ENCODE data around the gene KAZALD1.

KAZALD1 gene

DNA sequence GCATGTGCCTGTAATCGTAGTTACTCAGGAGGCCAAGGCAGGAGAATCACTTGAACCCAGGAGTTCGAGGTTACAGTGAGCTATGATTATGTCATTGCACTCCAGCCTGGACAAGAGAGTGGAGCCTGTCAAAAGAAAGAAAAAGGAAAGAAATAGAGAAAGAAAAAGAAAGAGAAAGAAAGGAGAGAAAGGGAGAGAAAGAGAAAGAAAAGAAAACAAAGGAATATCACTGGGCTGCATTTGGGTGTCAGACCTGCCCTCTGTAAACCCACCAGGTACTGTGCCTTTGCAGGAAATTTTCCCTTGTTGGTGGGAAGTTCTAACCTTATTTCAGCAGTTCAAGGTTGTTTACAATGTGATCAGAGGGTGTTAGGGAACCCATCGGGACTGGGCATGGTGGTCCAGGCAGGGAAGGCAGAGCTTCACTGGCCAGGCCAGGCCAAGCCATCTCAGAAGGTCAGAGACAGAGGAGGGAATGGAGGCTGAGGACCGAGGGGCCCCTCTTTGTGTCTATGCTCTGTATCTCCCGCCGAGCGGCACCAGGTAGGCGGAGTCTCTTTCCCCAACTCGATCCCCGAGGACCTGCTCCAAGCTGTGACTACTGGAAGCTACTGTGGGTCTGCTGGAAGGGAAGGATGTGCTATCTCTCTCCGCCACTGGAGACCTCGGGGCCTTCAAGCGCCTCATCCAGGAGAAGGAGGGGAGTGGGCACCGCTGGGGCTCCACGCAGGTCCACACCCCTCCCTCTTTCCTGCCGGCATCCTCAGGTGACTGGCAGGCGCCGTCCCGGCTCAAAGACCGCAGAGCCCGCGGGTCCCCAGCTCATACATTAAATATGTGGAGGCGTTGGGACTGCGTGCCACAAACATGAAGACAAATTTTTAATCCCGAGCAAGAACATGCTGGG is 15.2 kb upstream of the KAZALD1 start:
- DNase-seq (ENCODE audit: extremely low read depth in 1 of 2, low read depth in 1 of 2), result no peak

DNA sequence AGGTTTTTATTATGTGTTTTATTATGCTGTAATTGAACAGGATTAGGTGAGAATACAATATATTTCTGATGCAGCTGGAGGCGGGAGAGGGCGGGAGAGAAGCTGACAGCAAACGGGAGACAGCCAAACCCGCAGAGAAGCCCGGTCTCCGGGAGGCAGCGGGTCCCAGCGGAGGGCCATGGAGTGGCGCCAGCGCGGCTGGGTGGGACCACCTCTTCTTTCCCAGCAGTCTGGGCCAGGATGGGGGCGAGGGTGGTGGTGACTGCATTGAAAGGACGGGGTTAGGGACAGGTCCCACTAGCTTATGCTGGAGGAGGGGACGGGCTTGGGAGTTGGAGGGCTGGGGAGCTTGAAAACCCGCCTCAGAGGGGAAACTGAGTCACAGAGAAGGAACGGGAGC is 14.5 kb upstream of the KAZALD1 start:
- no peak for DNase-seq (ENCODE audit: extremely low read depth in 1 of 2, low read depth in 1 of 2)

DNA sequence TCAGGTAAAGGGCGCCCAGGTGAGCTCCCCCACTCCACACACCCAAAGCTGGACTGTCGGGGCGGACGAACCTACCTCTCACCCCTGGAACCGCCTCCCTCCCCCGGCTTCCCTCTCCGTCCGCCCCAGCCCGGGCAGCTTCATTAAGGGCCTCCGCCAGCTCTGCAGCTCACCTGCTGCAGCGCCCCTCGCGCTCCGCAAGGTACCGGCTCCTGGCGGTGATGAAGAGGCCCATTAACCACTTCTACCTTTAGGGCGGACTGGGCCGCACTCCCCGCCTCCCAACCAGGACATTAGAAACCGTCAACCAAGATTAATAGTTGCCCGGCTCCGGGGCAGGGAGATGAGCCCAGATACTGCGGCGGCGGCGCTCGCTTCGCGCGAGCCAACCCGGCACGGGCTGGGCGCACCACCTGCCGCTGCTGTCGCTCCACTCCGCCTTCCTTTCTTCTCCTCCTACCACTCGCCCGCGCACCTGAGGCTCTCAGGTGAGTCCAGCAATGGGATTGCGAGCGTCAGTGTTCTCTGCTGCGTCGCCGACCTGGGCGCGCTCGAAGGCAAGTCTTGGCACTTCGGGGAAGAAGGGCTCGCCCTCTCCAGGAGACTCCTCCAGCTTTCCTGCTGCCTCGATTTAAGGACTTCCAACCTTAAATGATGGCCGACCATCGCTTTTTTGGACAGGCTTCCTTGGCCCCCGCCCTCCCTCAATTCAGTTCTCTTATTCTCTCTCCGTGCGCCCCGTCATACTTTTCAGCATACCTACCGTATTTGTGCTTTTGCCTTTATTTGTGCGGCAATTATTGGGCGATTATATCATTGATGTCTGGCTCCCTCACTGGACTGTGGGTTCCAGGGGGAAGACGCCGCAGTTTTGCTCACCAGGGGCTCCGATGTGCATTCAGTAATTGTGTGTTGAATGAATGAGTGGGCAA is 13.6 kb upstream of the KAZALD1 start:
- DNase-seq (ENCODE audit: extremely low read depth in 1 of 2, low read depth in 1 of 2), result no peak

DNA sequence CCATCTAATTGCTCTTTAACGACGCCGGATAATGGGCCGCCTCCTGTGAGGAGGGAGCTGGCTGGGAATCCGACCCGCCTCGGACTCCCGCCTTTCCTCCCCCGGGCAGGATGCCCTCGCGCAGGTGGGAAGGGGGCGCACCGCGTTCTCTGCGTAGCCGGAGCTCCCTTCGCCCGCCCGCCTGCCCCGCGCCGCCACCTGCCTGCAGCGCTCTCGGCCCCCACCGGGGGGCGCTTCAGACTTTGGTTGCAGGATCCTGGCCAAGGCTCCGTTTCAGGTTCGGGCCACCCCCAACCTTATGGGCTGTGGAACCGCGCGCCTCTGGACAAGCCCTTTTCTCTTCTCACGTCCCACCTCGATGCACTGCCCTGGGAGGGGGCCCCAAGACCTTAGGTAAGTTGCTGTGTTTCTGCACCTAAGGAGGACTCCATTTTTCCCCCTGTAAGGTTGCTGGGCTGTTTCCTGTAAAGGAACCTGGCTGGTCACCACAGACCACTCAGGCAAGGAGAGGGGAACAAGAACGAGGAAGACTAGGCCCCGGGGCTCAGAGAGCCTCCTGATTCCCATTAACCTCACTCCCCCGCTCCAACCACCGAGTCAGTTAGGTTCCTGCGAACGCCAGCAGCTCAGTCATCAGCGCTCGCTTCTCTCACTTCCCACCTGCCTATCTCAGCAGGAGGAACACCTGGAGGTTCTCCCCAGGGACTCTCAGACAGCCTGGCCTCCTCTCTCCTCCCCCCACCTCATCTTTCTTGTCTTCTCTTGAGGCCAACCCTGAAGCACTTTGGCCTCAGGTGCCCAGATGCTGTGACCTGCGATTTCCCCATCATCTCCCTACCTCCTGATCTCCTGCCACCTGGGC is 11.3 kb upstream of the KAZALD1 start:
- DNase-seq (ENCODE audit: extremely low read depth in 1 of 2, low read depth in 1 of 2), result peak; percentile 39 to 59

DNA sequence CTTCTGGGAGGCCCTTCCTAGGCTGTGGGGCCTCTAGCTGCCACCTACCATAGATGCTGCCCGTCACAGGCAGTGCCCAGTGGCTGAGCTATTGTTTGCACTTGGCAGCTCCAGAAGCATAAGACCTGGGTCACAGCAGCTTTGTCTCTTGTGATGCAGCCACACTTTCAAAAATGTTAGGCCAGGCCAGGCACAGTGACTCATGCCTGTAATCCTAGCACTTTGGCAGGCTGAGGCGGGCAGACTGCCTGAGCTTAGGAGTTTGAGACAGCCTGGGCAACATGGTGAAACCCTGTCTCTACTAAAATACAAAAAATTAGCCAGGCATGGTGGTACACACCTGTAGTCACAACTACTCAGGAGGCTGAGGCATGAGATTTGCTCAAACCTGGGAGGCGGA is 9.5 kb upstream of the KAZALD1 start:
- no peak for DNase-seq (ENCODE audit: extremely low read depth in 1 of 2, low read depth in 1 of 2)

DNA sequence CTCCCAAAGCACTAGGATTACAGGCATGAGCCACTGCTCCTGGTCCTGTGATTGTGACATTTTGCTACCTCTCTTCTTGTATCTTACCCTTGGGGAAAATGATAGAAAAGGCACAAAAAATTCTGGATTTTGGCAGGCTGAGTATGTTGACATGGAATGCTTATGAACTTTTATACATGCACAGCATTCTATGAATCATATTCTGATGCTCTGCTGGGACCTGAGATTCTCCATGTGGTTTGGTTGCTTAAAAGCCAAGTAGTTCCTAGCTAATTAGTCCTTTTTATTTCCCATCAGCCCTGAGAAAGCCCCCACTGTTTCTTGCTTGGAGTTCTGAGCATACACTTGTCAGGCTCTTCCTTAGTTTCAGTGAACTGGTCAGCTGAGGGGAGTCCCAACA is 8.3 kb upstream of the KAZALD1 start:
- DNase-seq (ENCODE audit: extremely low read depth in 1 of 2, low read depth in 1 of 2), result no peak

DNA sequence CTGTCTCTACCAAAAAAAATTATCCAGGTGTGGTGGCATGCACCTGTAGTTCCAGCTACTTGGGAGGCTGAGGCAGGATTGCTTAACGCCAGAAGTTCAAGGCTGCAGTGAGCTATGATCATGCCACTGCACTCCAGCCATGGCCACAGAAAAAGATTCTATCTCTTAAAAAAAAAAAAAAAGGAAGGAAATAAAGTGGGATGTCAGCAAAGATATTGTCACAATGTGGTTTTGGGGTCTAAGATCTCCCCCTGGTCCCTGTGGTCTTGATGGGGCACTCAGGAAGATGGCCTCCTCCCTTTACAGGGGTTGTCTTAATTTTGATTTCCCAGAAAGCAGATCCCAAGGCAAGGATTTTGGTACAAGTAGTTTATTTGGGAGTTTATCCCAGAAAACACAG is 7.4 kb upstream of the KAZALD1 start:
- DNase-seq (ENCODE audit: extremely low read depth in 1 of 2, low read depth in 1 of 2), result no peak

DNA sequence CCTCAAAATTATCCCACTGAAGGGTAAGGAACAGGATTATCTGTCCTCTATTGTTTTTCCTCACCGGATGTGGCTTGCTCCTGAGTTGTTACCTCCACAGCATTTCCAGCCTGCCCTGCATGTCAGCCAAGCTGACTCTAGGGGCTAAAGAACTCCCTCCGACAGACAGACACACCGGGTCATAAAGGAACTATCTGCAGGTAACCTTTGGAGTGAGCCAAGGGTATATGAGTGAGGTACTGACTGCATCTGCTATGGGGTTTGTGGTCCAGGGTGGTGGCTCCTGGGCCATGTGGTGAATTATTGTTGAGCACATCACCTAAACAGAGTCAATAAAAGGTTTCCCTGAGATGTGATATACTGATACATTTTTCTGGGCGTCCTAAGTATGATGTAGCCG is 6.9 kb upstream of the KAZALD1 start:
- no peak for DNase-seq (ENCODE audit: extremely low read depth in 1 of 2, low read depth in 1 of 2)

DNA sequence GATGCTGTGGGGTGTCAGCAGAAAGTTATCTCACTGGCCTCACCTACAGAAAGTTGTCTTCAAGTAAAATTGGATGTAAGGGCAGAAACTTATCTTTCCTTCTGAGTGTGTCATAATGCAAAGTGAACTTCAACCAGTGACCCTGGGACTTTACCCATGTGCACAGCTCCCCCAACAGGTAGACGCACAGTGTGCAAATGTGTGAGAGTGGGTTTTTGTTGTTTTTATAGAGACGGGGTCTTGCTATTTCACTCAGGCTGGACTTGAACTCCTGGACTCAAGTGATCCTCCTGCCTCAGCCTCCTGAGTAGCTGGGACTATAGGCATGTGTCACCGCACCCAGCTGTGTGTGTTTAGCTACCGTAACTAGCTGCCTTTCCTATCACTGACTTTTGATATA is 6.4 kb upstream of the KAZALD1 start:
- DNase-seq (ENCODE audit: extremely low read depth in 1 of 2, low read depth in 1 of 2), result no peak

DNA sequence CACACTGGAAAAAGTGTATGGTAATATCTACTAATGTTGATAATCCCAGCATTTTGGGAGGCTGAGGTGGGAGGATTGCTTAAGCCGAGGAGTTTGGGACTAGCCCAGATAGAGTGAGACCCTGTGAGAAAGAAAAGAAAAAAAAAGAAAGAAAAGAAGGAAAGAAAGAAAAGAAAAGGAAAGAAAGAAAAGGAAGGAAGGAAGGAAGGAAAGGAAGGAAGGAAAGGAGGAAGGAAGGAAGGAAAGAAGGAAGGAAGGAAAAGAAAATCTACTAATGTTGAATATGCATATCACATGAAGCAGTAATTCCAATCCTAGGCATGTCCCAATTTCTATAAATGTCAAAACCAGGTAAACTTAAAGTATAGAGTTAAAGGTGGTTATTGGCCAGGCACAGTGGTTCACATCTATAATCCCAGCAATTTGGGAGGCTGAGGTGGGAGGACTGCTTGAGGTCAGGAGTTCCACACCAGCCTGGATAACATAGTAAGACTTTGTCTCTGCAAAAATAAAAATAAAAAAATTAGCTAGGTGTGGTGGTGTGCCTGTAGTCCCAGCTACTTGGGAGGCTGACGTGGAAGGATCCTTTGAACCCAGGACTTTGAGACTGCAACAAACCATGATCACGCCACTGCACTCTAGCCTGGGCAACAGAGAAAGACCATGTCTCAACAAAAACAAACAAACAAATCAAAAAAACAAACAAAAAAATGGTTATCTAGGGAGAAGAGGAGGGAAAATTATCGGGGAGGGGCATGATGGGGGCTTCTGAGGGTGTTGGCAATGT is 5.2 kb upstream of the KAZALD1 start:
- no peak for DNase-seq (ENCODE audit: extremely low read depth in 1 of 2, low read depth in 1 of 2)

DNA sequence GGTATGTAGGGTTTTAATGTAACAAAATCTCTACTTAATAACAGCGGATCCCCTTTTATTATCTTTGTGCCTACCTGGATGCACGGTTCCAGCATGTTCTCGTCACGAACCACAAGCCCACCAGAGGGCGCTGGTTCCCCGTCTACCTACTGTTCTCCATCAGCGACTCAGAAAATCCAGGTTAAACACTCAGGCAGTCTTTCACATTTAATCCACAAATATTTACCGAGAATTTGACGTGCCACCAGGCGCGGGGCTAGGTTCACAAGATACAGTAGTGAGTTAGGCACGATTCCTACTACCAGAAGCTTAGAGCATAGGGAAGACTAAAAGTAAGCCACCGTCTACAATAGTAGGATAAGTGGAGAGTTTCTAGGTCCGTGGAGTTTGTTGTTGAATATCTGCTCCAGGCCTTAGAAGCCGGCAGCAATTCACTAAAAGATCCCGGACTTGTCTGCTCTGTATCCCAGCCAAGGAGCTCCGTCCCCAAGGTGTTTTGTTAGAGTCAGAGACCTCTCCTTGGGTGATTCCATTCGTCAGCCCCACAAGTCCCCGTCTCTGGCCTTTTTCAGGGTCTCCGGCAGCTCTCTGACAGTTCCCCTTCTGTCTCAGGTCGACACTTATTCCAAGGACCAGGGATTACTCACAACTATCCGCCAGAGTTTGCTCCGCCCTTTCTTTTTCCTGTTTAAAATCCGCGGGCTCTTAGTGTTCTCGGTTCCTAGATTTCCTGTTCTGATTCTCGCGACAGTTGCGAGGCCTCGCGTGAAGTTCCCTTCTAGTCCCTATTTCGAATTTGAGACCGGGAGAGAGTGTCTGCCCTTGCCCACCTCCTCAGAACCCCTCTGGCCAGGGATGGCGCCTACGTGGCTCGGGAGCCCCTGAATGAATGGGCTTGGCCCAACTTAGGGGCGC is 1.5 kb upstream of the KAZALD1 start:
- DNase-seq (ENCODE audit: extremely low read depth in 1 of 2, low read depth in 1 of 2), result peak; percentile 61 to 84

DNA sequence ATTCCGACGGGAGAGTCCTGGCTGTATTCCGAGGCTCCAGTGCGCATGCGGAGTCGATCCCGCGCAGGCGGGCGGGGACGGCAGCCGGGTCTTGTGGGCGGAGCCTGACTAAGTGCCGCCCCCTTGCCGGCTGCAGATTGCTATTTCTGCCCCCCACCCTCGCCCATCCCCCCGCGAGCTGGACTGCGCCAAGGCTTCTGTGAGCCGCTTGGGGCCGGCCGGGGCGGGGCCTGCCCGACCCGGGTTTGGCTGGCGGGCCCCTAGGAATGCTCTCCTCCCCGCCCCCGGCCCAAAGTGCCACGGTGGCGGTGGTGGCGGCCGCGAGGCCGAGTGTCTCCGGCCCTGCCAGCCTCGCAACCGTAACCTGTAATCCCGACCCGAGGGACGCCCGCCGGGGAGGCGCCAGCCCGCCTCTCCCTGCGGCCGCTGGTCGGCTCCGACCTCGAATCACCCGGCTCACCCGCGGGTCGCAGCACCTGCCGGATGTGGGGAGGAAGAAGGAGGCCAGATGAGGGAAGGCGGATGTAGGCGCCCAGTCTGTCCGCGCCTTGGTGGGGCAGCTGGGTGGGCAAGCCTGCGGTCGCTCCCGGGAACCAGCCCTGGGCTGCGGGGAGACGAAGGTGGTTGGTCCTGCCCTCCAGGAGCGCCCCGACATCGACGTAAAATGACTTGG is 702 bp upstream of the KAZALD1 start:
- peak; percentile 84 to 88 for DNase-seq (ENCODE audit: extremely low read depth in 1 of 2, low read depth in 1 of 2)

DNA sequence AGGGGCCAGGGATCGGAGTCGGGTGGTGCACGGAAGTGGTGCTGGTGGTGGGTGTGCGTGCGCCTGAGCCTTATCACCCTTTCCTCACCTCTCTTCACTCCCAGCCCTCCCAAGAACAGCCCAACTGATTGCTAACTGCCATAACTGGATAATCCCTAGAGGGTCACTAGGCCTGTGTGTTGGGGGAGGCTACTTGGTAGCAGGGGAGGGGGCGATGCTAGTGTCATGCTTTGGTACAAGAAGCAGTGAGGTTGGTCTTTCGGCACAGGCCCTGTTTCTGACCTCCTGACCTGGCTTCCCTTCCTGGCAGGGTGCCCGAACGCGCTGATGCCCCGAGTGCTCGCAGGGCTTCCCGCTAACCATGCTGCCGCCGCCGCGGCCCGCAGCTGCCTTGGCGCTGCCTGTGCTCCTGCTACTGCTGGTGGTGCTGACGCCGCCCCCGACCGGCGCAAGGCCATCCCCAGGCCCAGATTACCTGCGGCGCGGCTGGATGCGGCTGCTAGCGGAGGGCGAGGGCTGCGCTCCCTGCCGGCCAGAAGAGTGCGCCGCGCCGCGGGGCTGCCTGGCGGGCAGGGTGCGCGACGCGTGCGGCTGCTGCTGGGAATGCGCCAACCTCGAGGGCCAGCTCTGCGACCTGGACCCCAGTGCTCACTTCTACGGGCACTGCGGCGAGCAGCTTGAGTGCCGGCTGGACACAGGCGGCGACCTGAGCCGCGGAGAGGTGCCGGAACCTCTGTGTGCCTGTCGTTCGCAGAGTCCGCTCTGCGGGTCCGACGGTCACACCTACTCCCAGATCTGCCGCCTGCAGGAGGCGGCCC is 652 bp downstream of the KAZALD1 start:
- peak in 1 of 2 donors; percentile 30 for DNase-seq (ENCODE audit: extremely low read depth in 1 of 2, low read depth in 1 of 2)

DNA sequence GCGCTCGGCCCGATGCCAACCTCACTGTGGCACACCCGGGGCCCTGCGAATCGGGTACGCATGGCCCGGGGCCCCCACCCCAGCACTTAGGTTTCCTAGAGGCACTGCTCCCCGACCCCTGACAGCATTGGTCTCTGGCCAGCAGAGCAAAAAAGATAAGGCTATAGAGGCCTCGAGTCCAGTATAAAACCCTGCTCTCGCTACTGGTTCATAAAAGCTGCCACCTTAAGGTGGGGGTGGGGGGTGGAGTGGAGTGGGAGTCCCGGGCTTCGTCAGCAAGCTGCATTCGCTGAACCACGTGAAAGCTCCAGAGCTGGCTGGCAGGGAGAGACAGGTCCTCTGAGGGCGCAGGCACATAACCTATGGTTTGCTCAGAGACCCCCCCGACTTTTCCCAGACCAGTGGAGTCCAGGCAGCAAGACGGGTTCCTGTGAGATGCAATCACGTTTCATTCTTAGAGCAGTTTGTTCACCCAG is 1.3 kb downstream of the KAZALD1 start:
- no peak for DNase-seq (ENCODE audit: extremely low read depth in 1 of 2, low read depth in 1 of 2)

DNA sequence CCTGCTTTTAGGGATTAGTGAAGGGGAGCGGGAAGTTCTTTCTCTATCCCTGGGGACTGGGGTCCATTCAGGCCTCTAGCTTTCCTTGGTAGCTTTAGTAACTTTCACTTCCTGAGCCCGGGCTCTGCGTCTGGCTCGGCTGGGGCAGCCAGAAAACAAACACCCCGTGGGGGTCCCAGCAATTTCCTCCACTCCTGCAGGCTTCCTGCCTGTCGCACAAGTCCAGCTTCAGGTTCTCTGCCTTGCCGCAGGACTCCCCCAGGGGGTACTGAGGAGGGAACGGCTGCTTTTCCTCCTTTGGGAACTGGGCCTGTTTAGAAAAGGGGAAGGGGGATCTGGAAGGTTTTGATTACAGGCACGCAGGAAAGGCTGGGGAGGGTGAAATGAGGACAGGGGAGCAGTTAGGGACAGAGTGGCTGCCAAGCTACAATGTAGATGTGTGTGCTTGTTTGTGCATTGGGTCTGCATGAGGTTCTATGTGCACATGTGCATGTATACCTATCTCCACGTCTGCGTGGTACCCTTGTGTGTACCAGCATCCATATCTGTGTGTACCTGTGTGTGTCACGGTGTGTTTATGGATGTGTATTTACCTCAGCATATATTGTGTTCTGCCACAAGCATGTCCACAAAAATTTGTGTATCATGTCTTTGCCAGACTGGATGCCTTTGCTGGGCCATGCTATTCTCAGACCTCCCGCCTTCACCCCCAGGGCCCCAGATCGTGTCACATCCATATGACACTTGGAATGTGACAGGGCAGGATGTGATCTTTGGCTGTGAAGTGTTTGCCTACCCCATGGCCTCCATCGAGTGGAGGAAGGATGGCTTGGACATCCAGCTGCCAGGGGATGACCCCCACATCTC is 2.0 kb downstream of the KAZALD1 start:
- DNase-seq (ENCODE audit: extremely low read depth in 1 of 2, low read depth in 1 of 2), result no peak

DNA sequence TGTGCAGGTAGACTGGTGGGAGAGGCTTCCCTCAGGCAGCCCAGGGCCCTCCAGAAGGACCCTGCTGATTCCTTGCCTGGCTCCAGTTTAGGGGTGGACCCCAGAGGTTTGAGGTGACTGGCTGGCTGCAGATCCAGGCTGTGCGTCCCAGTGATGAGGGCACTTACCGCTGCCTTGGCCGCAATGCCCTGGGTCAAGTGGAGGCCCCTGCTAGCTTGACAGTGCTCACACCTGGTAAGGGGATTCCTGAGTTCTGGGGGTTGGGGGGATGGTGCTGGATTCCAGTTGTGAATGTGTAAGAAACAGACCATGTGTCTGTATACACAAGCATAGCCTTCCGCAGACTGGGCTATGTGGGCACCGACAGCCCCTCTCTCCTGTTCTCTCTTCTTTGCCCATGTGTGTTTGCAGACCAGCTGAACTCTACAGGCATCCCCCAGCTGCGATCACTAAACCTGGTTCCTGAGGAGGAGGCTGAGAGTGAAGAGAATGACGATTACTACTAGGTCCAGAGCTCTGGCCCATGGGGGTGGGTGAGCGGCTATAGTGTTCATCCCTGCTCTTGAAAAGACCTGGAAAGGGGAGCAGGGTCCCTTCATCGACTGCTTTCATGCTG is 2.7 kb downstream of the KAZALD1 start:
- no peak for DNase-seq (ENCODE audit: extremely low read depth in 1 of 2, low read depth in 1 of 2)
